Transverse colon (tissue), 4 donors: Measurements from ENCODE around the gene ARSI. TPM values are rescaled to one million over a fixed set of nuclear protein-coding genes. Genes with fewer than 3 reads are reported as not detected.

Experiments
- DNase-seq: peaks from one replicate; pipeline ENCODE4 v3.0.0-alpha.2; 2019
- H3K27ac ChIP-seq, 4 donors: fragments of 200-600 bp; sonication (generic); 2 replicates each; pipeline ENCODE4 v1.5.1; 2016 to 2018; ENCODE audit warnings: inconsistent platforms in 4 of 4
- H3K27me3 ChIP-seq: fragments of 200-600 bp; sonication (generic); 2 replicates; pipeline ENCODE4 v1.5.1; 2017; ENCODE audit warnings: inconsistent platforms
- H3K36me3 ChIP-seq, 4 donors: fragments of 200-600 bp; sonication (generic); 2 replicates each; pipeline ENCODE4 v1.5.1; 2017 to 2019; ENCODE audit warnings: inconsistent platforms in 4 of 4
- H3K4me1 ChIP-seq, 4 donors: fragments of 200-600 bp; sonication (generic); 2 replicates each; pipeline ENCODE4 v1.5.1; 2017 to 2020; ENCODE audit warnings: inconsistent platforms in 4 of 4
- H3K4me3 ChIP-seq, 4 donors: fragments of 200-600 bp; sonication (generic); 1 replicate in 1 of 4; 2 replicates in 3 of 4; pipeline versions ENCODE4 v1.5.1 to v1.6.1; 2017 to 2019; ENCODE audit warnings: inconsistent platforms in 4 of 4
- H3K9me3 ChIP-seq, 2 donors: fragments of 200-600 bp; sonication (generic); 2 replicates each; pipeline ENCODE4 v1.5.1; 2017 to 2019; ENCODE audit warnings: inconsistent platforms in 2 of 2
- EP300 ChIP-seq: sonication (generic); formaldehyde crosslinking; IDR thresholded peaks from one replicate; pipeline ENCODE4 v1.6.1; 2017; ENCODE audit warnings: antibody characterized with exemption, low read depth
- POLR2A ChIP-seq: fragments of 450-650 bp; IDR thresholded peaks from one replicate; pipeline ENCODE4 v1.6.1; 2016; ENCODE audit warnings: antibody characterized with exemption, mild to moderate bottlenecking, moderate library complexity
- POLR2AphosphoS5 ChIP-seq, 3 donors: sonication (generic); formaldehyde crosslinking; IDR thresholded peaks; one replicate each; pipeline ENCODE4 v1.6.1; 2016; ENCODE audit warnings: antibody characterized with exemption in 3 of 3
- WGBS, 2 donors: methylation state at CpG; one replicate each; pipeline ENCODE4 v1.1.5; 2018; ENCODE audit warnings: low coverage in 1 of 2; 5-methylcytosine and 5-hydroxymethylcytosine counted together
- in situ Hi-C, 4 donors: fragments of 200-750 bp; cut with MboI; loops; one replicate each; pipeline versions ENCODE4 v1.15.0 to v1.15.1; 2017; ENCODE audit warnings: low sequenced_read_pairs in 3 of 4, low pct_ligation_motif_present in 1 of 4, low pct_unique_long_range_greater_than_20kb in 1 of 4
- intact Hi-C: fragments of 100-400 bp; cut with DNase I; formaldehyde crosslinking; loops from one replicate; pipeline ENCODE4 v1.15.1; 2023; ENCODE audit warnings: low total_unique reads
- total RNA-seq, 4 donors: library from RNA; depleted of rRNA; stranded (reverse); fragments of >200 nt; gene quantifications; one replicate each; pipeline ENCODE4 v1.1.0, GENCODE V29; 2016
- TF ChIP-seq, protein P1 (sequence below), 5 experiments: fragments of 200-600 bp in 3 of 5; fragments of 450-650 bp in 2 of 5; sonication (generic) in 3 of 5; IDR thresholded peaks; 1 replicate in 2 of 5; 2 replicates in 3 of 5; pipeline ENCODE4 v1.5.1; 2016 to 2017; ENCODE audit warnings: antibody characterized with exemption in 5 of 5, inconsistent platforms in 3 of 5, mild to moderate bottlenecking in 2 of 5, moderate library complexity in 1 of 5

Gene ARSI
- total RNA-seq, 4 donors from 2014 or later: 0.48 to 1.6 TPM; not detected in 2

DNA sequence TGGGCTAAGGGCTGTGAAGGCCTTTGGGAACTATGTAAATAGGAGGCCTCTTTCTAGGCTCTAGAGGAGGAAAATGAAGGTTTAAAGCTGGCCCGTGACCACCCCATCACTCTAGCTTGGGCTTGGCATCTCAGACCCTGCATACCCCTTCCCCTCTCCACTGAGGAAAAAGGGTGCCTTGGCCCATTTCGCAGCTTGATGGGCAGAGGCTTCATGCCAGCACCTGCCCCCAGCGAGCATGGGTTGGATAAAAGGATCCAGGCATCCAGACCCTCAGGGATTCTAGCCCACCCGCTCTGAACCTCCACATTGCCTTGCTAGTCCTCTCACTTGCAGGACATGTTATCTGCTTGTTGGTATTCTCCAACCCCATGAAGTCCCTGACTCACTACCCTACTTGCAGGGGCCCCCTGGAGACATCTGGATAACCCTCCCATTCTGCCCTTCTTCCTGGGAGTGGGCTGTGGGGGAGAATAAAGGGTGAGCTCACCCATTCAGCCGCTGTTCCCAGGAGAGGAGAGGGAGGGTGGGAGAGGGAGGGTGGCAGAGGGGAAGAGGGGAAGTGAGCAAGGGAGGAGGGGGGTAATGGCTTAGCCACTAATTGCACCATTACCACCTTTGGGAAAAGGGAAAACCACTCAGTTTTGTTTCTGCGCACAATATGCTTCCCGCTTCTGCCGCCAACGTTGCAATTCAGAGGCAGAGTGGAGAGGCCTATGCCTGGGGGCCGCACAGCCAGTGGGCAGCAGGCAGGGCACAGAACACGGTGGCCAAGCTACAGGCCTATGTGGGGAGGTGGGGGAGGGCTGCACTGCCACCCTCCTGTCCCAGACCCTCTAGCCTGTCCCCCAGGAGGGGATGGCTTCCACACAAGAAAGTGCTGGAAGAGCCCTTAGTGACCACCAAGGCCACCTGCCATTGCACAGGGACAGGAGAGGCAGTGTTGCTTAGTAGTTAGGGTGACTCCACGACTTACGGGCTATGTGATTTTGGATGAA, 11.0 kb downstream of the ARSI start:
- in situ Hi-C loops (no loop called here), intact Hi-C loops (no loop called here)
- Histone ChIP-seq H3K9me3 (no peaks in the 10 kb centered on the region), H3K4me1 (peaks cover 0 to 8% (median 0%) of the 10 kb centered on the region in 4 donors), H3K27me3 (no peaks in the 10 kb centered on the region), H3K27ac (no peak overlapping the region), H3K4me3 (no peak overlapping the region), H3K36me3 (no peaks in the 10 kb centered on the region)
- 84 to 100% methylated on average over 1 to 13 of the region's 13 CpGs for WGBS, 2 donors
- no peak for TF ChIP-seq EP300
- TF ChIP-seq, protein P1, sequence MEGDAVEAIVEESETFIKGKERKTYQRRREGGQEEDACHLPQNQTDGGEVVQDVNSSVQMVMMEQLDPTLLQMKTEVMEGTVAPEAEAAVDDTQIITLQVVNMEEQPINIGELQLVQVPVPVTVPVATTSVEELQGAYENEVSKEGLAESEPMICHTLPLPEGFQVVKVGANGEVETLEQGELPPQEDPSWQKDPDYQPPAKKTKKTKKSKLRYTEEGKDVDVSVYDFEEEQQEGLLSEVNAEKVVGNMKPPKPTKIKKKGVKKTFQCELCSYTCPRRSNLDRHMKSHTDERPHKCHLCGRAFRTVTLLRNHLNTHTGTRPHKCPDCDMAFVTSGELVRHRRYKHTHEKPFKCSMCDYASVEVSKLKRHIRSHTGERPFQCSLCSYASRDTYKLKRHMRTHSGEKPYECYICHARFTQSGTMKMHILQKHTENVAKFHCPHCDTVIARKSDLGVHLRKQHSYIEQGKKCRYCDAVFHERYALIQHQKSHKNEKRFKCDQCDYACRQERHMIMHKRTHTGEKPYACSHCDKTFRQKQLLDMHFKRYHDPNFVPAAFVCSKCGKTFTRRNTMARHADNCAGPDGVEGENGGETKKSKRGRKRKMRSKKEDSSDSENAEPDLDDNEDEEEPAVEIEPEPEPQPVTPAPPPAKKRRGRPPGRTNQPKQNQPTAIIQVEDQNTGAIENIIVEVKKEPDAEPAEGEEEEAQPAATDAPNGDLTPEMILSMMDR (IDR thresholded peaks at IDR 0.05): no peak
- TF ChIP-seq POLR2AphosphoS5 (IDR thresholded peaks at IDR 0.05): no peak
- no peak for TF ChIP-seq POLR2A
- DNase-seq: no peak

DNA sequence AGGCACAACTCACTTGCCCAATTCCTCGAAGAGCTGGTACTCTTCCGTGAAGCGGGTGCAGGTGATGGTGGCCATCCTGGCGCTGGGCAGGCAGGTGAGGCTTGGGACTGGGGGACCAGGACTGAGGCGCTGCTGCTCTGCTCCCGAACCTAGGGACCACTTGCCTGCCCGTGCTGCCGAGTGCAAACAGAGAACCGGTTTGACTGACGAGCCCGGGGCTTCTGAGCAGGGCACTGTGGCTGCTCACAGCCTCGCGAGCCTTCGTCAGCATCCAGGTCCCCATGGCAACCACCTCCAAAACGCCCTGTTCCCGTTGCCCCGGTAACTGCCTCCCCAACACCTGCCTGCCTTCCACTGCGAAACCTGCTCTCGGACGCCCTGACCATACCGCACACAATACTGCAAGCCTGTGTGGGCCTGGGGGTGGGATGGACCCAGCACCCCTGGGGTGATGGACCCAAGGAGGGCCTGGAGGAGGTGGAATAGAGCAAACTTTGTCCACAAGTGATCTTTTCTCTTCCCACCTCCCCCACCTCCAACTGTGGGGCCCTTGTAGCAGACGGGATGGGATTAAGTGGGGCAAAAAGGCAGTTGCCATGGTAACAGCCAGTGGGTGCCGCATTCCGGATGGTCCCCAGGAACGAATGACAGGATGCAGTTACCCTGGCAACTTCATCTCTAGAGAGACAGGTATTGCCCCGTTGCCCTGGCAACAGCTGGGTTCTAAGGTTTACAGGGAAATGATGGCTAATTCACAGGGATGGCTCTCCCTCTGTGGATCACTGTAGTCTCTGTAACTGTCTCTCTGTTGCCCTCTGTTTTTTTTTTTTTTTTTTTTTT, 12.9 kb downstream of the ARSI start, which contains the start of gene CAMK2A:
Gene CAMK2A (minus strand): TSS at position 223 of the 840 bp plus-strand sequence. CDS start 148 bp downstream, at position 75.
- DNase-seq: no peak
- Histone ChIP-seq H3K27ac (no peak within 1 kb of the TSS), H3K27me3 (no peaks in the 10 kb centered on the region), H3K4me3 (no peak within 1 kb of the TSS), H3K9me3 (no peaks in the 10 kb centered on the region), H3K36me3 (no peaks in the 10 kb centered on the region), H3K4me1 (peaks cover 0 to 2% (median 0%) of the 10 kb centered on the region in 4 donors)
- intact Hi-C loops: no loop called here
- in situ Hi-C loops: no loop called here
- TF ChIP-seq EP300 (no peak), POLR2A (no peak), POLR2AphosphoS5 (IDR thresholded peaks at IDR 0.05) (no peak)
- TF ChIP-seq, protein P1 (IDR thresholded peaks at IDR 0.05): no peak
- 35% methylated on average over 25 of the region's 26 CpGs; no CpG with 5 or more reads in 1 of the 2 donors for WGBS, 2 donors

GRCh38 chr5:150288791-150289190, 13.9 kb downstream of the ARSI start:
- Histone ChIP-seq H3K36me3 (no peaks in the 10 kb centered on the region), H3K4me1 (no peaks in the 10 kb centered on the region), H3K27me3 (no peaks in the 10 kb centered on the region), H3K4me3 (no peak overlapping the region), H3K9me3 (no peaks in the 10 kb centered on the region), H3K27ac (no peak overlapping the region)
- no peak for DNase-seq
- intact Hi-C loops: no loop called here
- WGBS, 2 donors: 52% methylated on average over 6 of the region's 6 CpGs; no CpG with 5 or more reads in 1 of the 2 donors
- in situ Hi-C loops: no loop called here
- no peak for TF ChIP-seq POLR2A
- TF ChIP-seq, protein P1 (IDR thresholded peaks at IDR 0.05): no peak
- TF ChIP-seq POLR2AphosphoS5 (IDR thresholded peaks at IDR 0.05): no peak
- no peak for TF ChIP-seq EP300

GRCh38 chr5:150288361-150288760, 14.3 kb downstream of the ARSI start:
- 85 to 92% methylated on average over 2 to 4 of the region's 4 CpGs for WGBS, 2 donors
- no peak for DNase-seq
- TF ChIP-seq, protein P1 (IDR thresholded peaks at IDR 0.05): no peak
- no peak for TF ChIP-seq POLR2AphosphoS5 (IDR thresholded peaks at IDR 0.05)
- no peak for TF ChIP-seq EP300
- no peak for TF ChIP-seq POLR2A
- H3K27me3 ChIP-seq: no peaks in the 10 kb centered on the region
- no peaks in the 10 kb centered on the region for H3K9me3 ChIP-seq
- H3K4me3 ChIP-seq: no peak overlapping the region
- no peaks in the 10 kb centered on the region for H3K36me3 ChIP-seq
- intact Hi-C loops (no loop called here), in situ Hi-C loops (no loop called here)
- no peaks in the 10 kb centered on the region for H3K4me1 ChIP-seq
- no peak overlapping the region for H3K27ac ChIP-seq
